ENCODE measurements around the gene INAVA. TPM values are rescaled to one million over a fixed set of nuclear protein-coding genes. Genes with fewer than 3 reads are reported as not detected.

The INAVA gene
- total RNA-seq, 2 donors from 2014 or later, result 59.5 to 61.5 TPM

DNA sequence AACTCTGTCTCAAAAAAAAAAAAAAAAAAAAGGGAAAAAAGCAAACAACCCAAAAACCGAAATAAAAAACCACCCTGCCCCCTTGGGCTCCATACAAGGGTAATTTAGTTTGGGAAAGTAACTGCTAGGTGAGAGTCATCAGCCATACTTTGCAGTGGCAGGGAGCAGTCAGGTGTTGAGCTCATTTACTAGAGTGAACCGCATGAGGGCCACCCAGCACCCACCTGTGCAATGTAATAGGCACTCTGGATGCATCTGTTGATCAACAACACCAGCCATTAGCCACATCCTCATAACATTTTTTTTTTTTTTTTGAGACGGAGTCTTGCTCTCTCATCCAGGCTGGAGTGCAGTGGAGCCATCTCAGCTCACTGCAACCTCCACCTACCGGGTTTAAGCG is 9.1 kb downstream of the INAVA start:
- Mint-ChIP-seq H3K27me3 (ENCODE audit: insufficient read depth) (no peaks in the 10 kb centered on the region), H3K4me3 (no peak overlapping the region), H3K36me3 (ENCODE audit: low read depth) (peaks cover 73% of the 10 kb centered on the region), H3K9me3 (no peaks in the 10 kb centered on the region), H3K4me1 (no peaks in the 10 kb centered on the region), H3K27ac (no peak overlapping the region)
- Histone ChIP-seq H3K27me3 (ENCODE audit: control insufficient read depth, insufficient read depth, low read length, poor library complexity, severe bottlenecking) (no peaks in the 10 kb centered on the region), H3K36me3 (ENCODE audit: control insufficient read depth, insufficient read depth, low read length) (peaks cover 49% of the 10 kb centered on the region), H3K9me3 (ENCODE audit: control insufficient read depth, low read length) (no peaks in the 10 kb centered on the region), H3K4me3 (ENCODE audit: low read length) (no peak overlapping the region), H3K9ac (ENCODE audit: extremely low read depth, low read length, poor library complexity, severe bottlenecking) (no peak overlapping the region), H3K4me1 (ENCODE audit: control insufficient read depth, insufficient read depth, low read length) (no peaks in the 10 kb centered on the region), H3K27ac (ENCODE audit: low read depth, low read length) (no peak overlapping the region)
- TF ChIP-seq, protein P1, sequence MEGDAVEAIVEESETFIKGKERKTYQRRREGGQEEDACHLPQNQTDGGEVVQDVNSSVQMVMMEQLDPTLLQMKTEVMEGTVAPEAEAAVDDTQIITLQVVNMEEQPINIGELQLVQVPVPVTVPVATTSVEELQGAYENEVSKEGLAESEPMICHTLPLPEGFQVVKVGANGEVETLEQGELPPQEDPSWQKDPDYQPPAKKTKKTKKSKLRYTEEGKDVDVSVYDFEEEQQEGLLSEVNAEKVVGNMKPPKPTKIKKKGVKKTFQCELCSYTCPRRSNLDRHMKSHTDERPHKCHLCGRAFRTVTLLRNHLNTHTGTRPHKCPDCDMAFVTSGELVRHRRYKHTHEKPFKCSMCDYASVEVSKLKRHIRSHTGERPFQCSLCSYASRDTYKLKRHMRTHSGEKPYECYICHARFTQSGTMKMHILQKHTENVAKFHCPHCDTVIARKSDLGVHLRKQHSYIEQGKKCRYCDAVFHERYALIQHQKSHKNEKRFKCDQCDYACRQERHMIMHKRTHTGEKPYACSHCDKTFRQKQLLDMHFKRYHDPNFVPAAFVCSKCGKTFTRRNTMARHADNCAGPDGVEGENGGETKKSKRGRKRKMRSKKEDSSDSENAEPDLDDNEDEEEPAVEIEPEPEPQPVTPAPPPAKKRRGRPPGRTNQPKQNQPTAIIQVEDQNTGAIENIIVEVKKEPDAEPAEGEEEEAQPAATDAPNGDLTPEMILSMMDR (conservative IDR thresholded peaks at IDR 0.05), result no peak
- 94 to 96% methylated on average over 3 to 4 of the region's 5 CpGs for WGBS, 2 experiments (ENCODE audit: insufficient coverage in 1 of 2, insufficient read length in 1 of 2)
- no peak for DNase-seq

DNA sequence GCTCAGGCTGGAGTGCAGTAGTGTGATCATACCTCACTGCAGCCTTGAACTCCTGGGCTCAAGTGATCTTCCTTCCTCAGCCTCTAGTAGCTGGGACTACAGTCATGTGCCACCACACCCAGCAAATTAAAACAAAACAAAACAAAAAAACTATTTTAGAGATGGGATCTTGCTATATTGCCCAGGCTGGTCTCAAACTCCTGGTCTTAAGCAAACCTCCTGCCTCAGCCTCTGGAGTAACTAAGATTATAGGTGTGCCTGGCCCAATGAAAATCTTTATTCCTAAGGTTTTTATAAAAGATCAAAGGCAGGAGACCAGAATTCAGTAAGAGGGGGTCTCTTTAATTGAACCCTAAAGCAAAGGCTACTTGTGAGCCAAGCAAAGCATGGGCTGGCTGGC is 10.1 kb downstream of the INAVA start:
- no peak overlapping the region for H3K27ac Mint-ChIP-seq
- Histone ChIP-seq H3K27me3 (ENCODE audit: control insufficient read depth, insufficient read depth, low read length, poor library complexity, severe bottlenecking) (no peaks in the 10 kb centered on the region), H3K9me3 (ENCODE audit: control insufficient read depth, low read length) (no peaks in the 10 kb centered on the region), H3K9ac (ENCODE audit: extremely low read depth, low read length, poor library complexity, severe bottlenecking) (no peak overlapping the region), H3K4me1 (ENCODE audit: control insufficient read depth, insufficient read depth, low read length) (no peaks in the 10 kb centered on the region), H3K36me3 (ENCODE audit: control insufficient read depth, insufficient read depth, low read length) (peaks cover 56% of the 10 kb centered on the region), H3K27ac (ENCODE audit: low read depth, low read length) (no peak overlapping the region), H3K4me3 (ENCODE audit: low read length) (no peak overlapping the region)
- no peak overlapping the region for H3K4me3 Mint-ChIP-seq
- H3K4me1 Mint-ChIP-seq, result no peaks in the 10 kb centered on the region
- no peaks in the 10 kb centered on the region for H3K9me3 Mint-ChIP-seq
- H3K27me3 Mint-ChIP-seq (ENCODE audit: insufficient read depth), result no peaks in the 10 kb centered on the region
- TF ChIP-seq, protein P1 (conservative IDR thresholded peaks at IDR 0.05), result no peak
- DNase-seq, result no peak
- H3K36me3 Mint-ChIP-seq (ENCODE audit: low read depth), result peaks cover 73% of the 10 kb centered on the region

DNA sequence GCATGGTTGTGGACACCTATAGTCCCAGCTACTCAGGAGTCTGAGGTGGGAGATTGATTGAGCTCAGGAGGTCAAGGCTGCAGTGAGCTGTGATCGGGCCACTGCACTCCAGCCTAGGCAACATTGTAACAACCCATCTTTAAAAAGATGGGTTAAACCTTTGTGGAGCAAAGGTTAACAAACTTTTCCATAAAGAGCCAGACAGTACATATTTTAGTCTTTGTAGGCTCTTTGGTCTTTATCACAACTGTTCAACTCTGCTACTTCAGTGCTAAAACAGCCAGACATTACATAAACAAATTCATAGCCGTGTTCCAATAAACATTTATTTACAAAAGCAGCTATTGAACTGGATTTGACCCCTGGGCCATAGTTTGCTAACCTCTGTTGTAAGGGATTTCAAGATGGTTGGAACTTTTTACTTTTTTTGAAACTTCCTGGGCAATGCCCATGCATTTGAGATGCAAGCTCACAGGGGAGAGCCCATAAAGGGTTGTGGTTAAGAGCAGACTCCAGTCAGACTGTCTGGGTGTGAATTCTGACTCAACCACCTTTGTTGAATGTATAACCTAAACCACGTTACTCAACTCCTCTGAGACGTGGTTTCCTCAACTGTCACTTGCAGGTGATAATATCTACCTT is 10.8 kb downstream of the INAVA start:
- TF ChIP-seq, protein P1 (conservative IDR thresholded peaks at IDR 0.05), result no peak
- H3K4me1 Mint-ChIP-seq, result no peaks in the 10 kb centered on the region
- Histone ChIP-seq H3K4me1 (ENCODE audit: control insufficient read depth, insufficient read depth, low read length) (no peaks in the 10 kb centered on the region), H3K9ac (ENCODE audit: extremely low read depth, low read length, poor library complexity, severe bottlenecking) (no peak overlapping the region), H3K4me3 (ENCODE audit: low read length) (no peak overlapping the region), H3K9me3 (ENCODE audit: control insufficient read depth, low read length) (no peaks in the 10 kb centered on the region), H3K36me3 (ENCODE audit: control insufficient read depth, insufficient read depth, low read length) (peaks cover 63% of the 10 kb centered on the region), H3K27me3 (ENCODE audit: control insufficient read depth, insufficient read depth, low read length, poor library complexity, severe bottlenecking) (no peaks in the 10 kb centered on the region), H3K27ac (ENCODE audit: low read depth, low read length) (no peak overlapping the region)
- no peak for DNase-seq
- H3K9me3 Mint-ChIP-seq, result no peaks in the 10 kb centered on the region
- no peak overlapping the region for H3K4me3 Mint-ChIP-seq
- H3K27ac Mint-ChIP-seq, result no peak overlapping the region
- no peaks in the 10 kb centered on the region for H3K27me3 Mint-ChIP-seq (ENCODE audit: insufficient read depth)
- peaks cover 76% of the 10 kb centered on the region for H3K36me3 Mint-ChIP-seq (ENCODE audit: low read depth)
- WGBS, 2 experiments (ENCODE audit: insufficient coverage in 1 of 2, insufficient read length in 1 of 2), result 89% methylated on average over 3 to 4 of the region's 4 CpGs

All from endodermal cell (in vitro differentiated cells).